ENCODE measurements around the gene NMB. TPM values are rescaled to one million over a fixed set of nuclear protein-coding genes. Genes with fewer than 3 reads are reported as not detected.

NMB gene
- total and polyA plus RNA-seq, 2 experiments from 2014 or later = 18.1 to 22.0 TPM

GRCh38 chr15:84629033-84629432, 29.0 kb downstream of the NMB start:
- Mint-ChIP-seq H3K9me3 (peaks cover 8% of the 10 kb centered on the region), H3K4me1 (peaks cover 26% of the 10 kb centered on the region), H3K4me3 (no peak overlapping the region), H3K36me3 (ENCODE audit: low read depth) (peaks cover 24% of the 10 kb centered on the region), H3K27ac (no peak overlapping the region), H3K27me3 (ENCODE audit: insufficient read depth, low read depth, poor library complexity) (peaks cover 14% of the 10 kb centered on the region)
- Histone ChIP-seq H3K4me3 (no peak overlapping the region), H3K4me2 (no peak overlapping the region), H3K79me2 (replicated peaks; ENCODE audit: insufficient read depth) (no peaks in the 10 kb centered on the region; the same call in none of the 2 replicates), H4K20me1 (replicated peaks; ENCODE audit: insufficient read depth) (peaks cover 14% of the 10 kb centered on the region), H3K27me3 (ENCODE audit: insufficient read depth) (peaks cover 12% of the 10 kb centered on the region), H3K4me1 (ENCODE audit: insufficient read depth) (peaks cover 16% of the 10 kb centered on the region), H3K27ac (ENCODE audit: low read depth) (no peak overlapping the region), H3K9me2 (ENCODE audit: insufficient read depth) (no peaks in the 10 kb centered on the region), H3K36me3 (ENCODE audit: insufficient read depth) (peaks cover under 1% of the 10 kb centered on the region; the same call in 1 of the 2 replicates), H3F3A (replicated peaks; ENCODE audit: low read depth) (peaks cover 17% of the 10 kb centered on the region), H2AFZ (no peak overlapping the region)
- DNase-seq (ENCODE audit: low spot score) (no peak), ATAC-seq (no peak)
- TF ChIP-seq ZNF114 (CRISPR knock-in tag; IDR thresholded peaks at IDR 0.05) = no peak
- no peak for TF ChIP-seq EZH2phosphoT487 (IDR thresholded peaks at IDR 0.05; ENCODE audit: unreplicated experiment)
- TF ChIP-seq POLR2AphosphoS5 (IDR thresholded peaks at IDR 0.05; ENCODE audit: low read depth) = no peak
- TF ChIP-seq, protein P1, sequence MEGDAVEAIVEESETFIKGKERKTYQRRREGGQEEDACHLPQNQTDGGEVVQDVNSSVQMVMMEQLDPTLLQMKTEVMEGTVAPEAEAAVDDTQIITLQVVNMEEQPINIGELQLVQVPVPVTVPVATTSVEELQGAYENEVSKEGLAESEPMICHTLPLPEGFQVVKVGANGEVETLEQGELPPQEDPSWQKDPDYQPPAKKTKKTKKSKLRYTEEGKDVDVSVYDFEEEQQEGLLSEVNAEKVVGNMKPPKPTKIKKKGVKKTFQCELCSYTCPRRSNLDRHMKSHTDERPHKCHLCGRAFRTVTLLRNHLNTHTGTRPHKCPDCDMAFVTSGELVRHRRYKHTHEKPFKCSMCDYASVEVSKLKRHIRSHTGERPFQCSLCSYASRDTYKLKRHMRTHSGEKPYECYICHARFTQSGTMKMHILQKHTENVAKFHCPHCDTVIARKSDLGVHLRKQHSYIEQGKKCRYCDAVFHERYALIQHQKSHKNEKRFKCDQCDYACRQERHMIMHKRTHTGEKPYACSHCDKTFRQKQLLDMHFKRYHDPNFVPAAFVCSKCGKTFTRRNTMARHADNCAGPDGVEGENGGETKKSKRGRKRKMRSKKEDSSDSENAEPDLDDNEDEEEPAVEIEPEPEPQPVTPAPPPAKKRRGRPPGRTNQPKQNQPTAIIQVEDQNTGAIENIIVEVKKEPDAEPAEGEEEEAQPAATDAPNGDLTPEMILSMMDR (conservative IDR thresholded peaks at IDR 0.05; ENCODE audit: low read depth in 2 of 2) = no peak
- TF ChIP-seq NANOG (IDR thresholded peaks at IDR 0.05; ENCODE audit: borderline replicate concordance) = no peak
- TF ChIP-seq, protein P2, sequence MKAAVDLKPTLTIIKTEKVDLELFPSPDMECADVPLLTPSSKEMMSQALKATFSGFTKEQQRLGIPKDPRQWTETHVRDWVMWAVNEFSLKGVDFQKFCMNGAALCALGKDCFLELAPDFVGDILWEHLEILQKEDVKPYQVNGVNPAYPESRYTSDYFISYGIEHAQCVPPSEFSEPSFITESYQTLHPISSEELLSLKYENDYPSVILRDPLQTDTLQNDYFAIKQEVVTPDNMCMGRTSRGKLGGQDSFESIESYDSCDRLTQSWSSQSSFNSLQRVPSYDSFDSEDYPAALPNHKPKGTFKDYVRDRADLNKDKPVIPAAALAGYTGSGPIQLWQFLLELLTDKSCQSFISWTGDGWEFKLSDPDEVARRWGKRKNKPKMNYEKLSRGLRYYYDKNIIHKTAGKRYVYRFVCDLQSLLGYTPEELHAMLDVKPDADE (IDR thresholded peaks at IDR 0.05) = no peak
- no peak for TF ChIP-seq ZNF331 (CRISPR knock-in tag; IDR thresholded peaks at IDR 0.05; ENCODE audit: low read depth)

DNA sequence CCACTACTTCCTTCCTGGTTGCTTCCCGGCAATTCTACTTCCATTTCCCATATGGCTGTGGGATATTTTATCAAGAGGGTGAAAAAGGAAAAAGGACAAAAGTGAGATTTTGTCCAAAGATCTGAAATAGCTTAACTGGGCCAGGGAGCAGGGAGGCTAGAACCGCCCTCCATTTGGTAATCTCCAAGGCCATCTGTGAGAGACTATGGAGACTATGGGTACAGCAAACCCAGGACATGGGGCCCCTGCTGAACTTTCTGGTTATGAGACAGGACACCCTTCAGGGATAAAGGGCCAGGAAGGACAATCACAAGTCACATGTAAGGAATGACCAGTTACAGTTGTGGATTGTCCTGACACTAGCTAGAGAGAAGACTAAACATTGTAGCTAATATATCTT, 32.9 kb downstream of the NMB start:
- peaks cover 10% of the 10 kb centered on the region for H3K4me1 Mint-ChIP-seq
- TF ChIP-seq ZNF114 (CRISPR knock-in tag; IDR thresholded peaks at IDR 0.05) = no peak
- TF ChIP-seq, protein P3, sequence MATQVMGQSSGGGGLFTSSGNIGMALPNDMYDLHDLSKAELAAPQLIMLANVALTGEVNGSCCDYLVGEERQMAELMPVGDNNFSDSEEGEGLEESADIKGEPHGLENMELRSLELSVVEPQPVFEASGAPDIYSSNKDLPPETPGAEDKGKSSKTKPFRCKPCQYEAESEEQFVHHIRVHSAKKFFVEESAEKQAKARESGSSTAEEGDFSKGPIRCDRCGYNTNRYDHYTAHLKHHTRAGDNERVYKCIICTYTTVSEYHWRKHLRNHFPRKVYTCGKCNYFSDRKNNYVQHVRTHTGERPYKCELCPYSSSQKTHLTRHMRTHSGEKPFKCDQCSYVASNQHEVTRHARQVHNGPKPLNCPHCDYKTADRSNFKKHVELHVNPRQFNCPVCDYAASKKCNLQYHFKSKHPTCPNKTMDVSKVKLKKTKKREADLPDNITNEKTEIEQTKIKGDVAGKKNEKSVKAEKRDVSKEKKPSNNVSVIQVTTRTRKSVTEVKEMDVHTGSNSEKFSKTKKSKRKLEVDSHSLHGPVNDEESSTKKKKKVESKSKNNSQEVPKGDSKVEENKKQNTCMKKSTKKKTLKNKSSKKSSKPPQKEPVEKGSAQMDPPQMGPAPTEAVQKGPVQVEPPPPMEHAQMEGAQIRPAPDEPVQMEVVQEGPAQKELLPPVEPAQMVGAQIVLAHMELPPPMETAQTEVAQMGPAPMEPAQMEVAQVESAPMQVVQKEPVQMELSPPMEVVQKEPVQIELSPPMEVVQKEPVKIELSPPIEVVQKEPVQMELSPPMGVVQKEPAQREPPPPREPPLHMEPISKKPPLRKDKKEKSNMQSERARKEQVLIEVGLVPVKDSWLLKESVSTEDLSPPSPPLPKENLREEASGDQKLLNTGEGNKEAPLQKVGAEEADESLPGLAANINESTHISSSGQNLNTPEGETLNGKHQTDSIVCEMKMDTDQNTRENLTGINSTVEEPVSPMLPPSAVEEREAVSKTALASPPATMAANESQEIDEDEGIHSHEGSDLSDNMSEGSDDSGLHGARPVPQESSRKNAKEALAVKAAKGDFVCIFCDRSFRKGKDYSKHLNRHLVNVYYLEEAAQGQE (IDR thresholded peaks at IDR 0.05; ENCODE audit: unreplicated experiment) = no peak
- TF ChIP-seq, protein P2 (IDR thresholded peaks at IDR 0.05) = no peak
- no peak for TF ChIP-seq JUNB (IDR thresholded peaks at IDR 0.05; ENCODE audit: unreplicated experiment)
- TF ChIP-seq CREB1 (CRISPR knock-in tag; IDR thresholded peaks at IDR 0.05; ENCODE audit: low read depth) = no peak
- TF ChIP-seq NANOG (IDR thresholded peaks at IDR 0.05; ENCODE audit: borderline replicate concordance) = no peak
- TF ChIP-seq, protein P1 (conservative IDR thresholded peaks at IDR 0.05; ENCODE audit: low read depth in 2 of 2) = no peak
- no peak for TF ChIP-seq EZH2 (IDR thresholded peaks at IDR 0.05; ENCODE audit: low read depth, unreplicated experiment)
- no peak for TF ChIP-seq POLR2AphosphoS5 (IDR thresholded peaks at IDR 0.05; ENCODE audit: low read depth)
- no peak for TF ChIP-seq ZNF331 (CRISPR knock-in tag; IDR thresholded peaks at IDR 0.05; ENCODE audit: low read depth)
- no peak for TF ChIP-seq EZH2phosphoT487 (IDR thresholded peaks at IDR 0.05; ENCODE audit: unreplicated experiment)
- peaks cover 2% of the 10 kb centered on the region for H3K4me1 ChIP-seq (ENCODE audit: insufficient read depth)
- H3F3A ChIP-seq (replicated peaks; ENCODE audit: low read depth) = peaks cover 13% of the 10 kb centered on the region; the same call in 1 of the 2 replicates
- H3K9me2 ChIP-seq (ENCODE audit: insufficient read depth) = peaks cover 4% of the 10 kb centered on the region; the same call in 1 of the 2 replicates
- H3K36me3 Mint-ChIP-seq (ENCODE audit: low read depth) = peaks cover 63% of the 10 kb centered on the region
- peaks cover 43% of the 10 kb centered on the region for H3K9me3 Mint-ChIP-seq
- H3K27me3 Mint-ChIP-seq (ENCODE audit: insufficient read depth, low read depth, poor library complexity) = peaks cover 24% of the 10 kb centered on the region
- H3K4me3 ChIP-seq = no peak overlapping the region
- no peaks in the 10 kb centered on the region for H3K27me3 ChIP-seq (ENCODE audit: insufficient read depth)
- H2AFZ ChIP-seq = no peak overlapping the region
- peaks cover 17% of the 10 kb centered on the region for H4K20me1 ChIP-seq (replicated peaks; ENCODE audit: insufficient read depth)
- peaks cover 40% of the 10 kb centered on the region for H3K36me3 ChIP-seq (ENCODE audit: insufficient read depth)
- no peak overlapping the region for H3K27ac Mint-ChIP-seq
- H3K4me2 ChIP-seq = no peak overlapping the region
- no peak for DNase-seq (ENCODE audit: low spot score)
- H3K4me3 Mint-ChIP-seq = no peak overlapping the region
- peaks cover 35% of the 10 kb centered on the region for H3K79me2 ChIP-seq (replicated peaks; ENCODE audit: insufficient read depth)
- no peak for ATAC-seq
- no peak overlapping the region; the same call in 1 of the 2 replicates for H3K27ac ChIP-seq (ENCODE audit: low read depth)
